Liver (tissue), 9 donors: ENCODE results near the gene PPP4C. TPM values are rescaled to one million over a fixed set of nuclear protein-coding genes. Genes with fewer than 3 reads are reported as not detected.
"Not testable (repeated sequence)": the region's sequence is repeated elsewhere in the genome, so short reads cannot be mapped to it uniquely, and the experiment has no call there.

Experiments
- DNase-seq: peaks from one replicate; pipeline ENCODE4 v3.0.0-alpha.2; 2017; ENCODE audit warnings: low spot score
- H3K27ac ChIP-seq, 2 donors: one replicate each; pipeline ENCODE4 v1.7.0; 2013; ENCODE audit warnings: inconsistent platforms in 2 of 2, low read length in 2 of 2, control low read depth in 1 of 2, low read depth in 1 of 2, mild to moderate bottlenecking in 1 of 2
- H3K27me3 ChIP-seq, 4 donors: one replicate each; pipeline versions ENCODE4 v1.6.1 to v1.7.0; 2013; ENCODE audit warnings: low read length in 3 of 4, inconsistent platforms in 1 of 4, mild to moderate bottlenecking in 1 of 4, moderate library complexity in 1 of 4; ENCODE audit not compliant: control insufficient read depth in 4 of 4, insufficient read depth in 4 of 4
- H3K36me3 ChIP-seq, 4 donors: one replicate each; pipeline versions ENCODE4 v1.6.1 to v1.7.0; 2013; ENCODE audit warnings: low read length in 3 of 4, mild to moderate bottlenecking in 3 of 4, low read depth in 1 of 4, moderate library complexity in 1 of 4; ENCODE audit not compliant: control insufficient read depth in 4 of 4, insufficient read depth in 3 of 4
- H3K4me1 ChIP-seq, 4 donors: one replicate each; pipeline versions ENCODE4 v1.6.1 to v1.7.0; 2013; ENCODE audit warnings: low read length in 3 of 4, mild to moderate bottlenecking in 3 of 4, moderate library complexity in 1 of 4; ENCODE audit not compliant: control insufficient read depth in 4 of 4, insufficient read depth in 4 of 4
- H3K4me3 ChIP-seq, 3 donors: one replicate each; pipeline versions ENCODE4 v1.6.1 to v1.7.0; 2013; ENCODE audit warnings: low read length in 3 of 3, control low read depth in 1 of 3, low read depth in 1 of 3, mild to moderate bottlenecking in 1 of 3
- H3K9ac ChIP-seq, 2 donors: one replicate each; pipeline ENCODE4 v1.7.0; 2013; ENCODE audit warnings: low read length in 2 of 2, mild to moderate bottlenecking in 2 of 2, moderate library complexity in 2 of 2, control low read depth in 1 of 2, low read depth in 1 of 2
- H3K9me3 ChIP-seq, 4 donors: one replicate each; pipeline versions ENCODE4 v1.6.1 to v1.7.0; 2013; ENCODE audit warnings: low read length in 3 of 4; ENCODE audit not compliant: control insufficient read depth in 4 of 4
- FOXA2 ChIP-seq: IDR thresholded peaks from 2 replicates; pipeline ENCODE4 v1.6.1; 2016; ENCODE audit warnings: antibody characterized with exemption
- GABPA ChIP-seq, 2 donors: IDR thresholded peaks in 1 of 2; conservative IDR thresholded peaks in 1 of 2; 2 replicates each; pipeline ENCODE4 v1.6.1; 2016; ENCODE audit warnings: antibody characterized with exemption in 2 of 2, mild to moderate bottlenecking in 1 of 2, moderate library complexity in 1 of 2
- HNF4G ChIP-seq: IDR thresholded peaks from 2 replicates; pipeline ENCODE4 v1.6.1; 2016; ENCODE audit warnings: antibody characterized with exemption
- JUND ChIP-seq, 2 donors: IDR thresholded peaks; 2 replicates each; pipeline ENCODE4 v1.6.1; 2016; ENCODE audit warnings: antibody characterized with exemption in 2 of 2
- NR2F2 ChIP-seq: IDR thresholded peaks from 2 replicates; pipeline ENCODE4 v1.6.1; 2016; ENCODE audit warnings: antibody characterized with exemption
- RAD21 ChIP-seq, 2 donors: IDR thresholded peaks; 2 replicates each; pipeline ENCODE4 v1.6.1; 2016; ENCODE audit warnings: antibody characterized with exemption in 2 of 2, mild to moderate bottlenecking in 2 of 2
- RXRA ChIP-seq, 2 donors: IDR thresholded peaks; 2 replicates each; pipeline ENCODE4 v1.6.1; 2017 to 2018; ENCODE audit warnings: antibody characterized with exemption in 2 of 2, mild to moderate bottlenecking in 1 of 2
- SP1 ChIP-seq: IDR thresholded peaks from 2 replicates; pipeline ENCODE4 v1.6.1; 2018; ENCODE audit warnings: antibody characterized with exemption, mild to moderate bottlenecking
- TAF1 ChIP-seq: conservative IDR thresholded peaks from 2 replicates; pipeline ENCODE4 v1.6.1; 2016; ENCODE audit warnings: antibody characterized with exemption, mild to moderate bottlenecking
- YY1 ChIP-seq: IDR thresholded peaks from 2 replicates; pipeline ENCODE4 v1.6.1; 2016; ENCODE audit warnings: antibody characterized with exemption, mild to moderate bottlenecking
- WGBS: extraction: QIAGEN DNeasy Blood & Tissue Kit; methylation state at CpG from one replicate; pipeline ENCODE4 v1.1.7; 2013; 5-methylcytosine and 5-hydroxymethylcytosine counted together
- polyA plus RNA-seq, 2 donors: library from polyadenylated mRNA; stranded (reverse) in 1 of 2; unstranded in 1 of 2; fragments of 200-250 nt in 1 of 2; fragments of >200 nt in 1 of 2; fragmentation: Nextera tagmentation in 1 of 2; extraction: Ambion mirVana in 1 of 2; gene quantifications; one replicate each; pipeline versions ENCODE4 v1.2.1 to v1.2.3, GENCODE V29; 2013 to 2015
- total RNA-seq, 2 donors: library from RNA; depleted of rRNA; stranded (reverse); fragments of >200 nt; gene quantifications; one replicate each; pipeline ENCODE4 v1.2.3, GENCODE V29; 2014
- TF ChIP-seq, protein P1 (sequence below): IDR thresholded peaks from 2 replicates; pipeline ENCODE4 v1.6.1; 2016; ENCODE audit warnings: antibody characterized with exemption, mild to moderate bottlenecking
- TF ChIP-seq, protein P2 (sequence below): IDR thresholded peaks from 2 replicates; pipeline ENCODE4 v1.6.1; 2016; ENCODE audit warnings: antibody characterized with exemption
- TF ChIP-seq, protein P3 (sequence below): IDR thresholded peaks from 2 replicates; pipeline ENCODE4 v1.6.1; 2016; ENCODE audit warnings: antibody characterized with exemption
- TF ChIP-seq, protein P4 (sequence below): fragments of 150-350 bp; IDR thresholded peaks from 2 replicates; pipeline ENCODE4 v1.5.1; 2017; ENCODE audit warnings: improper control_type of control experiment, low read depth, low read length; ENCODE audit not compliant: missing input control
- TF ChIP-seq, protein P5 (sequence below): IDR thresholded peaks from 2 replicates; pipeline ENCODE4 v1.6.1; 2016; ENCODE audit warnings: antibody characterized with exemption
- donor health status: healthy.
- donor health status: healthy.
- donor health status: healthy.
- donor health status: healthy.
- donor health status: healthy.

Gene PPP4C
- total and polyA plus RNA-seq, 4 donors, result 49.7 to 79.6 (median 62.5) TPM

DNA sequence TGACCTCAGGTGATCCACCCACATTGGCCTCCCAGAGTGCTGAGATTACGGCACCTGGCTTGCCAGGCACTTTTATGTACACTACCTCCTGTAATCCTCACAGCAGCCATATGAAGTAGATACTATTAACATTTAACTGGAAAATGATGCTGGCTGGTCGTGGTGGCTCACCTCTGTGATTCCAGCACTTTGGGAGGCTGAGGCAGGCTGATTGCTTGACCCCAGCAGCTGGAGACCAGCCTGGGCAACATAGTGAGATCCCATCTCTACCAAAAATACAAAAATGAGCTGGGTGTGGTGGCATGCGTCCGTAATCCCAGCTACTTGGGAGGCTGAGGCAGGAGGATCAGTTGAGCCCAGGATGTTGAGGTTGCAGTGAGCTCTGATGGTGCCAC lies 49.2 kb downstream of the PPP4C start:
- Histone ChIP-seq H3K36me3 (no peaks in the 10 kb centered on the region), H3K4me1 (peaks cover 4 to 13% (median 8%) of the 10 kb centered on the region in 4 donors), H3K9ac (no peak overlapping the region), H3K27ac (no peak overlapping the region), H3K27me3 (no peaks in the 10 kb centered on the region), H3K4me3 (no peak overlapping the region), H3K9me3 (no peaks in the 10 kb centered on the region)
- TF ChIP-seq GABPA (IDR thresholded peaks at IDR 0.05 in 1 of 2, conservative IDR thresholded peaks at IDR 0.05 in 1 of 2), result no peak
- no peak for TF ChIP-seq RAD21 (IDR thresholded peaks at IDR 0.05)
- TF ChIP-seq NR2F2, result no peak
- 94% methylated on average over 4 of the region's 4 CpGs for WGBS
- DNase-seq, result no peak

DNA sequence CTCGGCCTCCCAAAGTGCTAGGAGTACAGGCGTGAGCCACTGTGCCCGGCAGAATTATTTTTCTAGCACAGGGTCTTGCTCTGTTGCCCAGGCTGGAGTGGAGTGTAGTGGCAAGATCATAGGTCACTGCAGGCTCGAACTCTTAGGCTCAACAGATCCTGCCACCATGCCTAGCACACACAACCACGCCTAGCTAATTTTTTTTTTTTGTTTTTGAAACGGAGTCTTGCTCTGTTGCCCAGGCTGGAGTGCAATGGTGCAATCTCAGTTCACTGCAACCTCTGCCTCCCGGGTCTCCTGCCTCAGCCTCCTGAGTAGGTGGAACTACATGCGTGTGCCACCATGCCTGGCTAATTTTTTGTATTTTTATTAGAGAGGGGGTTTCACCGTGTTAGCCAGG lies 49.9 kb downstream of the PPP4C start:
- DNase-seq, H3K9me3 ChIP-seq, H3K36me3 ChIP-seq, H3K4me3 ChIP-seq, H3K27me3 ChIP-seq, H3K27ac ChIP-seq, H3K9ac ChIP-seq: not testable (repeated sequence)
- 96% methylated on average over 9 of the region's 9 CpGs for WGBS
- peaks cover 4 to 13% (median 8%) of the 10 kb centered on the region in 4 donors for H3K4me1 ChIP-seq

DNA sequence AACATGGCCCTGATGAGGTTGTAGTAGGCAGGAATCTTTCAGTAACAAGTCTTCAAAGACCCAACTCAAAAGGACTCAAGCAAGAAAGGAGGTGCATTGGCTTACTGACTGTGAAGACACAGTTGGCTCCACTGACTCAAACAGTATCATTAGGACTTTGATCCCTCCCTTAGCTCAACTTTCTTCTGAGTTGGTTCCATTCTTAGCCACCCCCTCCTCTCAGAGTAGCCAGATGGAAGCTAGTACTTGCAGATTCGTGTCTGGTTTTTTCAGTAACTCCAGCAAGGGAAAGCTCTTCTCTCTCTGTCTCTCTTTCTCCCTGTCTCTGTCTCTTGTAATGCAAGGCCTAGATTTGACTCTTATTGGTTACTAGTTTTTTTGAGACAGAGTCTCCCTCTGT lies 52.2 kb downstream of the PPP4C start:
- H3K4me3 ChIP-seq, result no peak overlapping the region
- no peaks in the 10 kb centered on the region for H3K36me3 ChIP-seq
- H3K9ac ChIP-seq, result no peak overlapping the region
- no peaks in the 10 kb centered on the region for H3K27me3 ChIP-seq
- no peak for DNase-seq
- WGBS, result 98% methylated on average over 1 of the region's 1 CpG
- H3K4me1 ChIP-seq, result peaks cover 0 to 6% (median 1%) of the 10 kb centered on the region in 4 donors
- H3K9me3 ChIP-seq, result no peaks in the 10 kb centered on the region
- H3K27ac ChIP-seq, result no peak overlapping the region
- TF ChIP-seq, protein P1, sequence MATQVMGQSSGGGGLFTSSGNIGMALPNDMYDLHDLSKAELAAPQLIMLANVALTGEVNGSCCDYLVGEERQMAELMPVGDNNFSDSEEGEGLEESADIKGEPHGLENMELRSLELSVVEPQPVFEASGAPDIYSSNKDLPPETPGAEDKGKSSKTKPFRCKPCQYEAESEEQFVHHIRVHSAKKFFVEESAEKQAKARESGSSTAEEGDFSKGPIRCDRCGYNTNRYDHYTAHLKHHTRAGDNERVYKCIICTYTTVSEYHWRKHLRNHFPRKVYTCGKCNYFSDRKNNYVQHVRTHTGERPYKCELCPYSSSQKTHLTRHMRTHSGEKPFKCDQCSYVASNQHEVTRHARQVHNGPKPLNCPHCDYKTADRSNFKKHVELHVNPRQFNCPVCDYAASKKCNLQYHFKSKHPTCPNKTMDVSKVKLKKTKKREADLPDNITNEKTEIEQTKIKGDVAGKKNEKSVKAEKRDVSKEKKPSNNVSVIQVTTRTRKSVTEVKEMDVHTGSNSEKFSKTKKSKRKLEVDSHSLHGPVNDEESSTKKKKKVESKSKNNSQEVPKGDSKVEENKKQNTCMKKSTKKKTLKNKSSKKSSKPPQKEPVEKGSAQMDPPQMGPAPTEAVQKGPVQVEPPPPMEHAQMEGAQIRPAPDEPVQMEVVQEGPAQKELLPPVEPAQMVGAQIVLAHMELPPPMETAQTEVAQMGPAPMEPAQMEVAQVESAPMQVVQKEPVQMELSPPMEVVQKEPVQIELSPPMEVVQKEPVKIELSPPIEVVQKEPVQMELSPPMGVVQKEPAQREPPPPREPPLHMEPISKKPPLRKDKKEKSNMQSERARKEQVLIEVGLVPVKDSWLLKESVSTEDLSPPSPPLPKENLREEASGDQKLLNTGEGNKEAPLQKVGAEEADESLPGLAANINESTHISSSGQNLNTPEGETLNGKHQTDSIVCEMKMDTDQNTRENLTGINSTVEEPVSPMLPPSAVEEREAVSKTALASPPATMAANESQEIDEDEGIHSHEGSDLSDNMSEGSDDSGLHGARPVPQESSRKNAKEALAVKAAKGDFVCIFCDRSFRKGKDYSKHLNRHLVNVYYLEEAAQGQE, result no peak

DNA sequence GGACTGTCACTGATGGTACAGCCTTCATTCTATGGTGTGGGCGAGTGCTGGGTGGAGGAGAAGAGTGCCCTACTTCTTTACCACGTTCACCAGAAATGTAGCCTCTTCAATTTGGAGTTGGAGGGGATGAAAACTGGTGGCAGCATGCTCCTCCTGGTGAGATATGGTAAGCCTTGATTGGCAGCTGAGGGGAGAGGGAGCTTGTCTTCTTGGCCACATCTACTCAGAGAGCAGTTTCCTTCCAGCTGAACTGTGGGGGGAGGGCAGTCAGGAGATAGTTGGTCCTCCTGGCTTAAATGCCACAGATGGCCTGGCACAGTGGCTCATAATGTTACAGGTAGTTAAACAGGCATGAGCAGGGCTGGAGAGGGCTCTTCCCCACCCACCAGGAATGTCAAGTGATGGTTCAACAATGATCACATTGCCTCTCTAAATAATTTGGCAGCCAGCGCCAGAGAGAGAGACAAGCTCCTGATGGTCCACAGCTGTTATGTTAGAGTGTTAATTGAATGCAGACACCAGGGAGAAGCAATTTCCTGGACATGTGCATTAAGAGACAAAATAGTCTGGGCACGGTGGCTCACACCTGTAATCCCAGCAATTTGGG lies 56.2 kb downstream of the PPP4C start:
- Histone ChIP-seq H3K27me3 (no peaks in the 10 kb centered on the region), H3K27ac (no peak overlapping the region), H3K4me3 (no peak overlapping the region), H3K36me3 (no peaks in the 10 kb centered on the region), H3K9ac (no peak overlapping the region), H3K4me1 (no peaks in the 10 kb centered on the region), H3K9me3 (no peaks in the 10 kb centered on the region)
- TF ChIP-seq JUND (IDR thresholded peaks at IDR 0.05) (no peak), YY1 (no peak), FOXA2 (no peak), GABPA (IDR thresholded peaks at IDR 0.05 in 1 of 2, conservative IDR thresholded peaks at IDR 0.05 in 1 of 2) (no peak), TAF1 (no peak), HNF4G (no peak), SP1 (no peak), RXRA (IDR thresholded peaks at IDR 0.05) (no peak), RAD21 (IDR thresholded peaks at IDR 0.05) (no peak), NR2F2 (no peak)
- TF ChIP-seq, protein P2, sequence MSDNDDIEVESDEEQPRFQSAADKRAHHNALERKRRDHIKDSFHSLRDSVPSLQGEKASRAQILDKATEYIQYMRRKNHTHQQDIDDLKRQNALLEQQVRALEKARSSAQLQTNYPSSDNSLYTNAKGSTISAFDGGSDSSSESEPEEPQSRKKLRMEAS, result no peak
- TF ChIP-seq, protein P3, sequence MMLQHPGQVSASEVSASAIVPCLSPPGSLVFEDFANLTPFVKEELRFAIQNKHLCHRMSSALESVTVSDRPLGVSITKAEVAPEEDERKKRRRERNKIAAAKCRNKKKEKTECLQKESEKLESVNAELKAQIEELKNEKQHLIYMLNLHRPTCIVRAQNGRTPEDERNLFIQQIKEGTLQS, result no peak
- TF ChIP-seq, protein P4, sequence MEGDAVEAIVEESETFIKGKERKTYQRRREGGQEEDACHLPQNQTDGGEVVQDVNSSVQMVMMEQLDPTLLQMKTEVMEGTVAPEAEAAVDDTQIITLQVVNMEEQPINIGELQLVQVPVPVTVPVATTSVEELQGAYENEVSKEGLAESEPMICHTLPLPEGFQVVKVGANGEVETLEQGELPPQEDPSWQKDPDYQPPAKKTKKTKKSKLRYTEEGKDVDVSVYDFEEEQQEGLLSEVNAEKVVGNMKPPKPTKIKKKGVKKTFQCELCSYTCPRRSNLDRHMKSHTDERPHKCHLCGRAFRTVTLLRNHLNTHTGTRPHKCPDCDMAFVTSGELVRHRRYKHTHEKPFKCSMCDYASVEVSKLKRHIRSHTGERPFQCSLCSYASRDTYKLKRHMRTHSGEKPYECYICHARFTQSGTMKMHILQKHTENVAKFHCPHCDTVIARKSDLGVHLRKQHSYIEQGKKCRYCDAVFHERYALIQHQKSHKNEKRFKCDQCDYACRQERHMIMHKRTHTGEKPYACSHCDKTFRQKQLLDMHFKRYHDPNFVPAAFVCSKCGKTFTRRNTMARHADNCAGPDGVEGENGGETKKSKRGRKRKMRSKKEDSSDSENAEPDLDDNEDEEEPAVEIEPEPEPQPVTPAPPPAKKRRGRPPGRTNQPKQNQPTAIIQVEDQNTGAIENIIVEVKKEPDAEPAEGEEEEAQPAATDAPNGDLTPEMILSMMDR, result no peak
- TF ChIP-seq, protein P5, sequence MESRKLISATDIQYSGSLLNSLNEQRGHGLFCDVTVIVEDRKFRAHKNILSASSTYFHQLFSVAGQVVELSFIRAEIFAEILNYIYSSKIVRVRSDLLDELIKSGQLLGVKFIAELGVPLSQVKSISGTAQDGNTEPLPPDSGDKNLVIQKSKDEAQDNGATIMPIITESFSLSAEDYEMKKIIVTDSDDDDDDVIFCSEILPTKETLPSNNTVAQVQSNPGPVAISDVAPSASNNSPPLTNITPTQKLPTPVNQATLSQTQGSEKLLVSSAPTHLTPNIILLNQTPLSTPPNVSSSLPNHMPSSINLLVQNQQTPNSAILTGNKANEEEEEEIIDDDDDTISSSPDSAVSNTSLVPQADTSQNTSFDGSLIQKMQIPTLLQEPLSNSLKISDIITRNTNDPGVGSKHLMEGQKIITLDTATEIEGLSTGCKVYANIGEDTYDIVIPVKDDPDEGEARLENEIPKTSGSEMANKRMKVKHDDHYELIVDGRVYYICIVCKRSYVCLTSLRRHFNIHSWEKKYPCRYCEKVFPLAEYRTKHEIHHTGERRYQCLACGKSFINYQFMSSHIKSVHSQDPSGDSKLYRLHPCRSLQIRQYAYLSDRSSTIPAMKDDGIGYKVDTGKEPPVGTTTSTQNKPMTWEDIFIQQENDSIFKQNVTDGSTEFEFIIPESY, result no peak
- DNase-seq, result no peak
- 89% methylated on average over 4 of the region's 4 CpGs for WGBS
